GM20000 (cell line): ENCODE results near the gene OR52E4.

ENCODE experiments used
- DNase-seq: peaks from one replicate; pipeline ENCODE4 v3.0.0; 2012; ENCODE audit warnings: low spot score
- TF ChIP-seq, protein P1 (sequence below): IDR thresholded peaks from 2 replicates; pipeline ENCODE4 v1.5.1; 2012; ENCODE audit warnings: mild to moderate bottlenecking, control low read depth; ENCODE audit errors: extremely low read depth, missing control alignments

OR52E4 gene

DNA sequence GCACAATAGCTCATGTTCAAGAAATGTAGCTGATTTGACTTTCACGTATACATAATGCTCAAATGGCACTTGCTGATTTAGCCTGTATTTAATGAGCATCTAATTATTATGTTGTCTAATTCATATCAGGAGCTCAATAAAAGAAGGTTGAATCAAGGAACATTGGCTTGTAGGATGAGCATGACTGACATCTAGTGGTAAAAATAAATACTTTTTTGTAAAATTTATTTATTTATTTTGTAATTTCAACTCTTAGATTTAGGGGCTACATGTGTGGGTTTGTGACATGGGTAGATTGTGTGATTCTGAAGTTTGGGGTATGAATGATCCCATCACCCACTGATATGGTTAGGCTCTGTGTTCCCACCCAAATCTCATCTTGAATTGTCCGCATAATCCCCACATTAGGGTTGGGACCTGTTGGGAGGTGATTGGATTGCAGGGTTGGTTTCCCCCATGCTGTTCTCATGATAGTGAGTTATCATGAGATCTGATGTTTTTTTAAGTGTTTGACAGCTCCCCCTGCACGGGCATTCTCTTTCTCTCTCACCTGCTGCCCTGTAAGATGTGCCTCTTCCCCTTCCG, 10.9 kb downstream of the OR52E4 start:
- peak; percentile 10 for DNase-seq
- TF ChIP-seq, protein P1, sequence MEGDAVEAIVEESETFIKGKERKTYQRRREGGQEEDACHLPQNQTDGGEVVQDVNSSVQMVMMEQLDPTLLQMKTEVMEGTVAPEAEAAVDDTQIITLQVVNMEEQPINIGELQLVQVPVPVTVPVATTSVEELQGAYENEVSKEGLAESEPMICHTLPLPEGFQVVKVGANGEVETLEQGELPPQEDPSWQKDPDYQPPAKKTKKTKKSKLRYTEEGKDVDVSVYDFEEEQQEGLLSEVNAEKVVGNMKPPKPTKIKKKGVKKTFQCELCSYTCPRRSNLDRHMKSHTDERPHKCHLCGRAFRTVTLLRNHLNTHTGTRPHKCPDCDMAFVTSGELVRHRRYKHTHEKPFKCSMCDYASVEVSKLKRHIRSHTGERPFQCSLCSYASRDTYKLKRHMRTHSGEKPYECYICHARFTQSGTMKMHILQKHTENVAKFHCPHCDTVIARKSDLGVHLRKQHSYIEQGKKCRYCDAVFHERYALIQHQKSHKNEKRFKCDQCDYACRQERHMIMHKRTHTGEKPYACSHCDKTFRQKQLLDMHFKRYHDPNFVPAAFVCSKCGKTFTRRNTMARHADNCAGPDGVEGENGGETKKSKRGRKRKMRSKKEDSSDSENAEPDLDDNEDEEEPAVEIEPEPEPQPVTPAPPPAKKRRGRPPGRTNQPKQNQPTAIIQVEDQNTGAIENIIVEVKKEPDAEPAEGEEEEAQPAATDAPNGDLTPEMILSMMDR: no peak

DNA sequence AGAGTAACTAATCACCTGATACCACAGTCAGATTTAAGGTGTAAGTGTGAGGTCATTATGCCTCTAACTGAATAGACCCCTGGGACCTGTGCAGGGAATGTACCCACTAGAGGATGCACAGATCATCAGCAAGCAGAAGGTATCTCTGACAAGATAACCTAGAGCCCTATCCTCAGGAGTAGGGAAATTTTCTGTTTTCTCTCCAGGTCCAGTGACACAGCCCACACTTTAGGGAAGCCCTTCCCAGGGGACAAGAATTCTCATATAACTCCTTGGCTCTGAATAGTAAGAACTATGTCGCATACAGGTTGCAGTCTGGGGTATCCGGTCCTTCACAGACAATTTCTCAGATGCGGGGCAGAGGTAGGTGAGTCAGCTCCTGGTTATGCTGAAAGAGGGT, 12.5 kb downstream of the OR52E4 start, which contains the start of gene OR52E5:
Gene OR52E5 (plus strand): TSS at position 301 of the 400 bp plus-strand sequence. CDS start 7,569 bp downstream, outside the sequence.
- no peak for DNase-seq
- TF ChIP-seq, protein P1: no peak

DNA sequence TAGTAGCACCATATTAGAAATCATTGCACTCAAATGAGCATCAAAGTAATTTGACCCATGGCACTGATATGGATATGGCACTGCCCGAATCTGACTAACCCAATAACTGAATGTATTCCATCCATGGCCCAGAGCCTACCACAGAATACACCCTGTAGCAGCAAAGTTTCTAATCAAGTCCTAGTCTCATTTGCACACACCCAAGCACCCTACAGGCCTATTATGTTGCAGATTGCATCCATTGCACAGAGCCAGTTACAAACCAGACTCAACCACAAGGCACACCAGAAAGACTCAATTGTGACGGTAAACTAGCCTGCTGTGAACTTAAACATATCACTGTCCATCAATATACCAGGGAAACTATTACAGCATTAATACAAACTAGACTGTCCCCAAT, 19.1 kb downstream of the OR52E4 start:
- DNase-seq: no peak
- TF ChIP-seq, protein P1: no peak

DNA sequence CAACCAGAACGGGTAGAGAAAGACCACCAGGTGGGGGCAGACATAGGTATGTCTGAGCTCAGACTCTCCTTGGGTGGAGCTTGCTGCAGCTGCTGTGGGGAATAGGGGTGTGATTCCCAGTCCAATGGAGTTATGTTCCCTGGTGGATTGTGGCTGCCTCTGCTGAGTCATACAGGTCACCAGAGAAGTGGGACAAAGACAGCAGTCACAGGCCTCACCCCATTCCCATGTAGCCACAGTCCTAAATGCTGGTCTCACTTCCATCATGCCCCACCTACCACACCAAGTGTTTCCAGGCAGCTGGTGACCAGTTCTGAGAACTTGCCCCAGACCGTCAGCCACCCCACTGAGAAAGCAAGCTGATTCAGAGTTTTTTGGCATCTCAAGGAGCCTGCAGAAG, 30.1 kb downstream of the OR52E4 start:
- TF ChIP-seq, protein P1: no peak
- DNase-seq: no peak

DNA sequence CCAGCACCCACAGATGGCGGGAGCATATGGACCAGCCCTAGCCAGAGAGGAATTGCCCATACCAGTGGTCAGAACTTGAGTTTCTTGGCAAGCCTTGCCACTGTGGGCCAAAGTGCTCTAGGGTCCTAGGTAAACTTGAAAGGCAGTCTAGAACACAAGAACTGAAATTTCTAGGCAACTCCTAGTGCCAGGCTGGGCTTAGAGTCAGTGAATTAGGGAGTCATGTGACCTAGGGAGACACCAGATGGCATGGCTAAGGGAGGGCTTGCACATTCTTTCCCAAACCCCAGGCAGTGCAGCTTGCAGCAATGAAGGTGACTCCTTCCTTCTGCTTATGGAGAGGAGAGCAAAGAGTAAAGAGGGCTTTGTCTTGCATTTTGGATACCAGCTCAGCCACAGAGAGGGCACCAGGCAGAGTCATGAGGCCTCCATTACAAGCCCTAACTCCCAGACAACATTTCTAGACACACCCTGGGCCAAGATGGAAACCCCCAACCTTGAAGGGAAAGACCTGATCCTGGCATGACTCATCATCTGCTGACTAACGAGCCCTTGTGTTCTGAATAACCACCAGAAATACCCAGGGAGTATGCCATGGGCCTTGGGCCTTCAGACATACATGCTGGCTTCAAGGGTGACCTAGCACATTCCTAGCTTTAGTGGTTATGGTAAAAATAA, 42.5 kb downstream of the OR52E4 start:
- DNase-seq: no peak
- TF ChIP-seq, protein P1: no peak

DNA sequence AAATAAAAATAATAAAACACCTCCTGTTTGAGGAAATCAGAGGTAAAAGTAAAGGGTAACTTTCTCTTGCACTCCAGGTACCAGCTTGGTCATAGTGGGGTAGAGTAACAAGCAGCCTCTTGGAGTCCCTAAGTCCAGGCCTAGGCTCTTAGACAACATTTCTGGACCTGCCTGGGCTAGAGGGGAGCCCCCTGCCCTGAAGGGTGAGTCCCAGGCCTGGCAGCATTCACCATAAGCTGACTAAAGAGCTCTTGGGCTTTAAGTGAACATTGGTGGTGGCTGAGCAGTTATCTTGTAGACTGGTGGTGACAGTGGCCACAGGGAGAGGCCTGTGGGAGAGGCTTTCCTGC, 43.0 kb downstream of the OR52E4 start:
- TF ChIP-seq, protein P1: no peak

DNA sequence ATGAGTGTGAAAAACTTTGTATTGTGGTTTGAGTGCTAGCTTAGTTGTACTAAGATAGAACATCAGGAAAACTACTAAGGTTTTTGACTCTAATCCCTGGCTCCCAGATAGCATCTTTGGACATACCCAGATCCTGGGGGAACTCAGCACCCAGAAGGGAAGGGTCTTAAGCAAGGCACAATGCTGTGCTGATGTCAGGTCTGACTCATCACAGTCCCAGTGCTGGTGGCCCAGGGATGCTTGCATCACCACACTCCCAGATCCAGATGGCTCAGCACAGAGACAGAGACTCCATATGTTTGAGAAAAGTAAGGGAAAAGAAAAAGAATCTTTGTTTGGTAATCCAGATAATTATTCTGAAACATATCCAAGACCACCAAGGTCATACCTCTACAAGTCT, 43.4 kb downstream of the OR52E4 start:
- TF ChIP-seq, protein P1: no peak
- DNase-seq: no peak

More for the DNA sequence above, 43.0 kb downstream of the OR52E4 start:
- no peak for DNase-seq
